Activated B cell treated with CpG ODN at 0.5 μM for 24 hours (primary cell): Measurements from ENCODE around the gene DST. TPM values are rescaled to one million over a fixed set of nuclear protein-coding genes. Genes with fewer than 3 reads are reported as not detected.

ENCODE experiments used
- ATAC-seq: fragments of 200-7000 bp; cut with Tn5 transposase; one replicate; pipeline ENCODE4 v1.10.0; 2021; ENCODE audit warnings: low read depth, mild to moderate bottlenecking, moderate library complexity
- CTCF ChIA-PET: fragments of 350-600 bp; sonication (Branson Sonifier 250); formaldehyde crosslinking; loops from one replicate; lab custom pipeline; 2021; ENCODE audit warnings: antibody characterized with exemption; lab: Charles Lee
- POLR2A ChIA-PET: fragments of 350-600 bp; sonication (Branson Sonifier 250); formaldehyde crosslinking; loops from one replicate; lab custom pipeline; 2021; ENCODE audit warnings: antibody characterized with exemption; lab: Charles Lee
- DNase-seq: peaks from one replicate; pipeline ENCODE4 v3.0.0; 2022
- H3K27ac Mint-ChIP-seq: one replicate; pipeline ENCODE4 v1.8.0; 2020; ENCODE audit warnings: mixed read lengths
- H3K27me3 Mint-ChIP-seq: one replicate; pipeline ENCODE4 v1.8.0; 2021; ENCODE audit warnings: mixed read lengths
- H3K36me3 Mint-ChIP-seq: one replicate; pipeline ENCODE4 v1.8.0; 2021; ENCODE audit warnings: low read depth, mixed read lengths
- H3K4me1 Mint-ChIP-seq: one replicate; pipeline ENCODE4 v1.8.0; 2021; ENCODE audit warnings: mixed read lengths
- H3K4me3 Mint-ChIP-seq: one replicate; pipeline ENCODE4 v1.8.0; 2020; ENCODE audit warnings: mild to moderate bottlenecking, mixed read lengths
- H3K9me3 Mint-ChIP-seq: one replicate; pipeline ENCODE4 v1.8.0; 2020; ENCODE audit warnings: mixed read lengths
- CTCF ChIP-seq: fragments of 200-600 bp; IDR thresholded peaks from one replicate; pipeline ENCODE4 v1.8.0; 2022; ENCODE audit warnings: antibody characterized with exemption, mild to moderate bottlenecking
- intact Hi-C: fragments of 100-400 bp; cut with micrococcal nuclease; formaldehyde crosslinking; loops from one replicate; pipeline ENCODE4 v1.15.1; 2024
- total RNA-seq: library from RNA; stranded (reverse); gene quantifications from 2 replicates; pipeline ENCODE4 v1.2.3, GENCODE V29; 2022

DST gene
- total RNA-seq, 1 donor from 2014 or later, result 1.3 TPM

GRCh38 chr6:56524891-56525703 is 117.6 kb downstream of the DST start:
- no peak for ATAC-seq
- intact Hi-C loops, result no loop called here
- no peak for TF ChIP-seq CTCF
- POLR2A ChIA-PET, result no interaction called here
- no peaks in the 10 kb centered on the region for H3K4me1 Mint-ChIP-seq
- no peak overlapping the region for H3K27ac Mint-ChIP-seq
- no peaks in the 10 kb centered on the region for H3K27me3 Mint-ChIP-seq
- H3K9me3 Mint-ChIP-seq, result peaks cover 2% of the 10 kb centered on the region
- no peak for DNase-seq
- H3K4me3 Mint-ChIP-seq, result no peak overlapping the region
- CTCF ChIA-PET, result no interaction called here
- H3K36me3 Mint-ChIP-seq, result no peaks in the 10 kb centered on the region

- POLR2A ChIA-PET, result no interaction called here
- Mint-ChIP-seq H3K36me3 (no peaks in the 10 kb centered on the region), H3K4me1 (no peaks in the 10 kb centered on the region), H3K9me3 (peaks cover 8% of the 10 kb centered on the region), H3K4me3 (no peak overlapping the region), H3K27ac (no peak overlapping the region), H3K27me3 (no peaks in the 10 kb centered on the region)
- intact Hi-C loops, result no loop called here
- TF ChIP-seq CTCF, result no peak
- CTCF ChIA-PET, result no interaction called here
- ATAC-seq (no peak), DNase-seq (no peak)
These were observed 120.0 kb downstream of the DST start for GRCh38 chr6:56522495-56523270.

- ChIA-PET POLR2A (no interaction called here), CTCF (no interaction called here)
- DNase-seq (no peak), ATAC-seq (no peak)
- Mint-ChIP-seq H3K27ac (no peak overlapping the region), H3K9me3 (peaks cover 8% of the 10 kb centered on the region), H3K4me3 (no peak overlapping the region), H3K36me3 (no peaks in the 10 kb centered on the region), H3K27me3 (no peaks in the 10 kb centered on the region), H3K4me1 (no peaks in the 10 kb centered on the region)
- intact Hi-C loops, result no loop called here
- no peak for TF ChIP-seq CTCF
These were observed 120.7 kb downstream of the DST start for GRCh38 chr6:56521976-56522375.

- CTCF ChIA-PET, result no interaction called here
- H3K4me1 Mint-ChIP-seq, result no peaks in the 10 kb centered on the region
- POLR2A ChIA-PET, result no interaction called here
- DNase-seq (no peak), ATAC-seq (no peak)
- no peaks in the 10 kb centered on the region for H3K36me3 Mint-ChIP-seq
- TF ChIP-seq CTCF, result no peak
- H3K27me3 Mint-ChIP-seq, result no peaks in the 10 kb centered on the region
- intact Hi-C loops, result no loop called here
- peaks cover 8% of the 10 kb centered on the region for H3K9me3 Mint-ChIP-seq
- H3K4me3 Mint-ChIP-seq, result no peak overlapping the region
- H3K27ac Mint-ChIP-seq, result no peak overlapping the region
These were observed 121.2 kb downstream of the DST start for GRCh38 chr6:56521454-56521853.

GRCh38 chr6:56520218-56520617 is 122.5 kb downstream of the DST start:
- no peak for ATAC-seq
- H3K9me3 Mint-ChIP-seq, result peaks cover 8% of the 10 kb centered on the region
- intact Hi-C loops, result no loop called here
- H3K4me1 Mint-ChIP-seq, result no peaks in the 10 kb centered on the region
- CTCF ChIA-PET, result no interaction called here
- POLR2A ChIA-PET, result no interaction called here
- H3K27me3 Mint-ChIP-seq, result no peaks in the 10 kb centered on the region
- no peak for TF ChIP-seq CTCF
- no peaks in the 10 kb centered on the region for H3K36me3 Mint-ChIP-seq
- no peak for DNase-seq
- H3K27ac Mint-ChIP-seq, result no peak overlapping the region
- no peak overlapping the region for H3K4me3 Mint-ChIP-seq
